HepG2 (cell line): ENCODE data around the gene CCNYL1. TPM values are rescaled to one million over a fixed set of nuclear protein-coding genes. Genes with fewer than 3 reads are reported as not detected.
A peak's percentile ranks its signal among the peaks of the same experiment; 100 is the strongest.

ENCODE experiments used
- CREB1 ChIP-seq, 2 experiments: fragments of 450-650 bp in 1 of 2; IDR thresholded peaks; 2 replicates each; pipeline ENCODE4 v1.6.1; 2016 to 2017; ENCODE audit warnings: control low read depth in 1 of 2, mild to moderate bottlenecking in 1 of 2, missing compliant biosample characterization in 1 of 2, missing genetic modification characterization in 1 of 2
- ETV5 ChIP-seq: IDR thresholded peaks from 2 replicates; pipeline ENCODE4 v1.6.1; 2018; ENCODE audit warnings: missing biosample characterization, missing genetic modification reagents, inconsistent platforms, borderline replicate concordance
- HOXA9 ChIP-seq: sonication (generic); formaldehyde crosslinking; IDR thresholded peaks from 2 replicates; pipeline ENCODE4 v1.8.1; 2022; ENCODE audit warnings: missing genetic modification reagents, mild to moderate bottlenecking, moderate library complexity, borderline replicate concordance
- RXRB ChIP-seq: IDR thresholded peaks from 2 replicates; pipeline ENCODE4 v1.6.1; 2016; ENCODE audit warnings: borderline replicate concordance, missing genetic modification reagents, missing compliant biosample characterization
- ZKSCAN1 ChIP-seq: fragments of 150-350 bp; IDR thresholded peaks from 2 replicates; pipeline ENCODE4 v1.6.1; 2014; ENCODE audit warnings: low read length
- ZNF3 ChIP-seq: IDR thresholded peaks from 2 replicates; pipeline ENCODE4 v1.7.0; 2017; ENCODE audit warnings: inconsistent platforms
- ZNF30 ChIP-seq: sonication (generic); formaldehyde crosslinking; IDR thresholded peaks from 2 replicates; pipeline ENCODE4 v1.5.0; 2020; ENCODE audit warnings: mild to moderate bottlenecking, missing genetic modification reagents
- ZNF33B ChIP-seq: sonication (generic); formaldehyde crosslinking; IDR thresholded peaks from 2 replicates; pipeline ENCODE4 v1.5.1; 2020; ENCODE audit warnings: mild to moderate bottlenecking, missing genetic modification reagents
- polyA plus RNA-seq, 8 experiments: library from polyadenylated mRNA; depleted of rRNA in 3 of 8; stranded (reverse) in 7 of 8; unstranded in 1 of 8; fragments of >200 nt; fragmentation: Illumina TruSeq in 4 of 8; extraction: Trizol in 4 of 8; gene quantifications; 2 replicates each; pipeline versions ENCODE4 v1.2.1 to v1.2.3, GENCODE V29; 2011 to 2016; ENCODE audit warnings: low read depth in 4 of 8, missing spikeins in 1 of 8, mixed read lengths in 1 of 8; ENCODE audit not compliant: insufficient read depth in 1 of 8
- total RNA-seq, 5 experiments: library from RNA; depleted of rRNA; stranded (reverse); fragments of >200 nt; fragmentation: Illumina TruSeq; extraction: Trizol; gene quantifications; 2 replicates each; pipeline ENCODE4 v1.2.3, GENCODE V29; 2016; ENCODE audit warnings: low read depth in 1 of 5
- TF ChIP-seq, protein P1 (sequence below): sonication (generic); formaldehyde crosslinking; conservative IDR thresholded peaks from 2 replicates; pipeline ENCODE4 v1.8.0; 2022; ENCODE audit warnings: mild to moderate bottlenecking, moderate library complexity, missing genetic modification reagents
- TF ChIP-seq, protein P2 (sequence below): IDR thresholded peaks from 2 replicates; pipeline ENCODE4 v1.6.1; 2012; ENCODE audit warnings: low read length, improper control_type of control experiment
- TF ChIP-seq, protein P3 (sequence below): sonication (generic); formaldehyde crosslinking; IDR thresholded peaks from 2 replicates; pipeline ENCODE4 v1.5.0; 2020; ENCODE audit warnings: missing genetic modification reagents
- TF ChIP-seq, protein P4 (sequence below): sonication (generic); formaldehyde crosslinking; IDR thresholded peaks from 2 replicates; pipeline ENCODE4 v1.8.0; 2022; ENCODE audit warnings: mild to moderate bottlenecking, missing genetic modification reagents, moderate library complexity
- TF ChIP-seq, protein P5 (sequence below): sonication (generic); formaldehyde crosslinking; IDR thresholded peaks from 2 replicates; pipeline ENCODE4 v1.4.0; 2020; ENCODE audit warnings: missing genetic modification reagents
- TF ChIP-seq, protein P6 (sequence below): conservative IDR thresholded peaks from 2 replicates; pipeline ENCODE4 v1.6.1; 2018; ENCODE audit warnings: missing genetic modification reagents

The CCNYL1 gene
- total and polyA plus RNA-seq, 2 of the 13 experiments (the other 11 are each of a cell fraction or from before 2014, with no cell fraction given) = 12.5 to 16.2 TPM

DNA sequence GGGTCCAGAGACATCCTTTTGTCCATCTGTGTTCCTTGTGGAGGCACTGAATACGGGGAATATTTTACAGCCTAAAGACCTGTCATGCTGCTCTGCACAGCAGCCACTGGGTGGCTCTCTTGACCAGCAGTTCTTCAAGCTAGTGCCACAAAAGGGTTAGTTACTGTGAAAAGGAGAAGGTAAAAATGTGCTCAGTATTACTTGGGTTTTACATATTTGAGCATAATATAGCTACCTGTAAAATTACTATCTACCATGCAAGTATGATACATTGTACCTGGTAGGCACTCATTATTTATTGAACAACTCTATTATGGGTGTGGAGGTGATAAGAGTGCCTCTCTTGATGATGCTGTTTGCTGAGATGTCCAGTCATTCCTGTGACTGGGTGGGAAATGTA lies 34.7 kb downstream of the CCNYL1 start (continued):
- TF ChIP-seq, protein P1, sequence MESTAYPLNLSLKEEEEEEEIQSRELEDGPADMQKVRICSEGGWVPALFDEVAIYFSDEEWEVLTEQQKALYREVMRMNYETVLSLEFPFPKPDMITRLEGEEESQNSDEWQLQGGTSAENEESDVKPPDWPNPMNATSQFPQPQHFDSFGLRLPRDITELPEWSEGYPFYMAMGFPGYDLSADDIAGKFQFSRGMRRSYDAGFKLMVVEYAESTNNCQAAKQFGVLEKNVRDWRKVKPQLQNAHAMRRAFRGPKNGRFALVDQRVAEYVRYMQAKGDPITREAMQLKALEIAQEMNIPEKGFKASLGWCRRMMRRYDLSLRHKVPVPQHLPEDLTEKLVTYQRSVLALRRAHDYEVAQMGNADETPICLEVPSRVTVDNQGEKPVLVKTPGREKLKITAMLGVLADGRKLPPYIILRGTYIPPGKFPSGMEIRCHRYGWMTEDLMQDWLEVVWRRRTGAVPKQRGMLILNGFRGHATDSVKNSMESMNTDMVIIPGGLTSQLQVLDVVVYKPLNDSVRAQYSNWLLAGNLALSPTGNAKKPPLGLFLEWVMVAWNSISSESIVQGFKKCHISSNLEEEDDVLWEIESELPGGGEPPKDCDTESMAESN (CRISPR knock-in tag) = 0 out of 2 replicates have a peak, but pooled peaks have one; percentile 21
- TF ChIP-seq, protein P2, sequence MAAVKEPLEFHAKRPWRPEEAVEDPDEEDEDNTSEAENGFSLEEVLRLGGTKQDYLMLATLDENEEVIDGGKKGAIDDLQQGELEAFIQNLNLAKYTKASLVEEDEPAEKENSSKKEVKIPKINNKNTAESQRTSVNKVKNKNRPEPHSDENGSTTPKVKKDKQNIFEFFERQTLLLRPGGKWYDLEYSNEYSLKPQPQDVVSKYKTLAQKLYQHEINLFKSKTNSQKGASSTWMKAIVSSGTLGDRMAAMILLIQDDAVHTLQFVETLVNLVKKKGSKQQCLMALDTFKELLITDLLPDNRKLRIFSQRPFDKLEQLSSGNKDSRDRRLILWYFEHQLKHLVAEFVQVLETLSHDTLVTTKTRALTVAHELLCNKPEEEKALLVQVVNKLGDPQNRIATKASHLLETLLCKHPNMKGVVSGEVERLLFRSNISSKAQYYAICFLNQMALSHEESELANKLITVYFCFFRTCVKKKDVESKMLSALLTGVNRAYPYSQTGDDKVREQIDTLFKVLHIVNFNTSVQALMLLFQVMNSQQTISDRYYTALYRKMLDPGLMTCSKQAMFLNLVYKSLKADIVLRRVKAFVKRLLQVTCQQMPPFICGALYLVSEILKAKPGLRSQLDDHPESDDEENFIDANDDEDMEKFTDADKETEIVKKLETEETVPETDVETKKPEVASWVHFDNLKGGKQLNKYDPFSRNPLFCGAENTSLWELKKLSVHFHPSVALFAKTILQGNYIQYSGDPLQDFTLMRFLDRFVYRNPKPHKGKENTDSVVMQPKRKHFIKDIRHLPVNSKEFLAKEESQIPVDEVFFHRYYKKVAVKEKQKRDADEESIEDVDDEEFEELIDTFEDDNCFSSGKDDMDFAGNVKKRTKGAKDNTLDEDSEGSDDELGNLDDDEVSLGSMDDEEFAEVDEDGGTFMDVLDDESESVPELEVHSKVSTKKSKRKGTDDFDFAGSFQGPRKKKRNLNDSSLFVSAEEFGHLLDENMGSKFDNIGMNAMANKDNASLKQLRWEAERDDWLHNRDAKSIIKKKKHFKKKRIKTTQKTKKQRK = no peak
- TF ChIP-seq, protein P3, sequence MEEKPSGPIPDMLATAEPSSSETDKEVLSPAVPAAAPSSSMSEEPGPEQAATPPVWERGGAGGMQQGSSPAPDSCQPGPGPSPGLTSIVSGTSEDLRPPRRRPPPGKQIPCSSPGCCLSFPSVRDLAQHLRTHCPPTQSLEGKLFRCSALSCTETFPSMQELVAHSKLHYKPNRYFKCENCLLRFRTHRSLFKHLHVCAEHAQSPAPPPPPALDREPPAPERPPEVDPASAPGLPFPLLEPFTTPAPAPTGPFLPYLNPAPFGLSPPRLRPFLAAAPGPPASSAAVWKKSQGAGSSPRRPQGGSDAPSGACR (CRISPR knock-in tag) = peak; percentile 48; the same call in 1 of the 2 replicates
- TF ChIP-seq HOXA9 (no peak), ZNF3 (CRISPR knock-in tag) (peak; percentile 25; the same call in 1 of the 2 replicates), ZKSCAN1 (0 out of 2 replicates have a peak, but pooled peaks have one; percentile 31), ZNF30 (no peak), RXRB (CRISPR knock-in tag) (peak; percentile 76), ZNF33B (CRISPR knock-in tag) (no peak), ETV5 (CRISPR knock-in tag) (0 out of 2 replicates have a peak, but pooled peaks have one; percentile 34), CREB1 (IDR thresholded peaks at IDR 0.05) (no peak), CREB1 (CRISPR knock-in tag; IDR thresholded peaks at IDR 0.05) (peak; percentile 49; the same call in 1 of the 2 replicates)
- TF ChIP-seq, protein P4, sequence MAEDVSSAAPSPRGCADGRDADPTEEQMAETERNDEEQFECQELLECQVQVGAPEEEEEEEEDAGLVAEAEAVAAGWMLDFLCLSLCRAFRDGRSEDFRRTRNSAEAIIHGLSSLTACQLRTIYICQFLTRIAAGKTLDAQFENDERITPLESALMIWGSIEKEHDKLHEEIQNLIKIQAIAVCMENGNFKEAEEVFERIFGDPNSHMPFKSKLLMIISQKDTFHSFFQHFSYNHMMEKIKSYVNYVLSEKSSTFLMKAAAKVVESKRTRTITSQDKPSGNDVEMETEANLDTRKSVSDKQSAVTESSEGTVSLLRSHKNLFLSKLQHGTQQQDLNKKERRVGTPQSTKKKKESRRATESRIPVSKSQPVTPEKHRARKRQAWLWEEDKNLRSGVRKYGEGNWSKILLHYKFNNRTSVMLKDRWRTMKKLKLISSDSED (CRISPR knock-in tag) = no peak
- TF ChIP-seq, protein P5, sequence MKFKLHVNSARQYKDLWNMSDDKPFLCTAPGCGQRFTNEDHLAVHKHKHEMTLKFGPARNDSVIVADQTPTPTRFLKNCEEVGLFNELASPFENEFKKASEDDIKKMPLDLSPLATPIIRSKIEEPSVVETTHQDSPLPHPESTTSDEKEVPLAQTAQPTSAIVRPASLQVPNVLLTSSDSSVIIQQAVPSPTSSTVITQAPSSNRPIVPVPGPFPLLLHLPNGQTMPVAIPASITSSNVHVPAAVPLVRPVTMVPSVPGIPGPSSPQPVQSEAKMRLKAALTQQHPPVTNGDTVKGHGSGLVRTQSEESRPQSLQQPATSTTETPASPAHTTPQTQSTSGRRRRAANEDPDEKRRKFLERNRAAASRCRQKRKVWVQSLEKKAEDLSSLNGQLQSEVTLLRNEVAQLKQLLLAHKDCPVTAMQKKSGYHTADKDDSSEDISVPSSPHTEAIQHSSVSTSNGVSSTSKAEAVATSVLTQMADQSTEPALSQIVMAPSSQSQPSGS (CRISPR knock-in tag) = 0 out of 2 replicates have a peak, but pooled peaks have one; percentile 41
- TF ChIP-seq, protein P6, sequence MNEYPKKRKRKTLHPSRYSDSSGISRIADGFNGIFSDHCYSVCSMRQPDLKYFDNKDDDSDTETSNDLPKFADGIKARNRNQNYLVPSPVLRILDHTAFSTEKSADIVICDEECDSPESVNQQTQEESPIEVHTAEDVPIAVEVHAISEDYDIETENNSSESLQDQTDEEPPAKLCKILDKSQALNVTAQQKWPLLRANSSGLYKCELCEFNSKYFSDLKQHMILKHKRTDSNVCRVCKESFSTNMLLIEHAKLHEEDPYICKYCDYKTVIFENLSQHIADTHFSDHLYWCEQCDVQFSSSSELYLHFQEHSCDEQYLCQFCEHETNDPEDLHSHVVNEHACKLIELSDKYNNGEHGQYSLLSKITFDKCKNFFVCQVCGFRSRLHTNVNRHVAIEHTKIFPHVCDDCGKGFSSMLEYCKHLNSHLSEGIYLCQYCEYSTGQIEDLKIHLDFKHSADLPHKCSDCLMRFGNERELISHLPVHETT (CRISPR knock-in tag) = no peak
